Skeletal muscle satellite cell (primary cell): ENCODE data around the gene AGBL4.

ENCODE experiments used
- H3K27me3 ChIP-seq: 2 replicates; pipeline ENCODE4 v1.7.0; 2013; ENCODE audit warnings: low read length; ENCODE audit not compliant: control insufficient read depth, insufficient read depth
- H3K36me3 ChIP-seq: 2 replicates; pipeline ENCODE4 v1.7.0; 2013; ENCODE audit warnings: mild to moderate bottlenecking, control low read depth, low read length; ENCODE audit not compliant: insufficient read depth
- H3K4me1 ChIP-seq: 2 replicates; pipeline ENCODE4 v1.7.0; 2013; ENCODE audit warnings: low read length; ENCODE audit not compliant: control insufficient read depth, insufficient read depth
- H3K4me2 ChIP-seq: 2 replicates; pipeline ENCODE4 v1.7.0; 2013; ENCODE audit warnings: mild to moderate bottlenecking, low read length
- H3K4me3 ChIP-seq: 2 replicates; pipeline ENCODE4 v1.7.0; 2013; ENCODE audit warnings: low read length
- H3K9ac ChIP-seq: 2 replicates; pipeline ENCODE4 v1.7.0; 2013; ENCODE audit warnings: mild to moderate bottlenecking, low read depth, low read length, moderate library complexity
- H3K9me3 ChIP-seq: replicated peaks from 2 replicates; pipeline ENCODE4 v1.7.0; 2013; ENCODE audit warnings: mild to moderate bottlenecking, control low read depth, low read length

AGBL4 gene

GRCh38 chr1:48710915-48711314, 1312.8 kb downstream of the AGBL4 start:
- H3K4me3 ChIP-seq, result no peak overlapping the region
- H3K9ac ChIP-seq, result no peak overlapping the region
- no peaks in the 10 kb centered on the region for H3K27me3 ChIP-seq
- H3K9me3 ChIP-seq, result no peaks in the 10 kb centered on the region
- no peaks in the 10 kb centered on the region for H3K36me3 ChIP-seq
- H3K4me1 ChIP-seq, result no peaks in the 10 kb centered on the region
- H3K4me2 ChIP-seq, result no peak overlapping the region

- H3K4me3 ChIP-seq, result no peak overlapping the region
Observed at GRCh38 chr1:48710318-48710717, 1313.4 kb downstream of the AGBL4 start.

GRCh38 chr1:48704736-48705135, 1319.0 kb downstream of the AGBL4 start:
- Histone ChIP-seq H3K9ac (no peak overlapping the region), H3K36me3 (no peaks in the 10 kb centered on the region), H3K4me1 (no peaks in the 10 kb centered on the region), H3K4me2 (no peak overlapping the region), H3K9me3 (no peaks in the 10 kb centered on the region), H3K4me3 (no peak overlapping the region), H3K27me3 (peaks cover 7% of the 10 kb centered on the region)

More at GRCh38 chr1:48710318-48710717, 1313.4 kb downstream of the AGBL4 start:
- H3K9me3 ChIP-seq, result no peaks in the 10 kb centered on the region
- no peaks in the 10 kb centered on the region for H3K4me1 ChIP-seq
- no peaks in the 10 kb centered on the region for H3K27me3 ChIP-seq
- H3K9ac ChIP-seq, result no peak overlapping the region
- no peaks in the 10 kb centered on the region for H3K36me3 ChIP-seq
- H3K4me2 ChIP-seq, result no peak overlapping the region

- Histone ChIP-seq H3K9ac (no peak overlapping the region), H3K4me3 (no peak overlapping the region), H3K4me2 (no peak overlapping the region), H3K36me3 (no peaks in the 10 kb centered on the region), H3K9me3 (no peaks in the 10 kb centered on the region), H3K27me3 (peaks cover 13% of the 10 kb centered on the region), H3K4me1 (no peaks in the 10 kb centered on the region)
Observed at GRCh38 chr1:48701445-48701844, 1322.3 kb downstream of the AGBL4 start.

- no peak overlapping the region for H3K4me2 ChIP-seq
- no peaks in the 10 kb centered on the region for H3K36me3 ChIP-seq
- H3K4me3 ChIP-seq, result no peak overlapping the region
- H3K4me1 ChIP-seq, result no peaks in the 10 kb centered on the region
- no peak overlapping the region for H3K9ac ChIP-seq
- no peaks in the 10 kb centered on the region for H3K9me3 ChIP-seq
- H3K27me3 ChIP-seq, result peaks cover 40% of the 10 kb centered on the region
Observed at GRCh38 chr1:48697066-48697707, 1326.6 kb downstream of the AGBL4 start.

- H3K27me3 ChIP-seq, result peaks cover 41% of the 10 kb centered on the region
- no peak overlapping the region for H3K4me3 ChIP-seq
- H3K4me1 ChIP-seq, result no peaks in the 10 kb centered on the region
- no peaks in the 10 kb centered on the region for H3K36me3 ChIP-seq
- H3K9ac ChIP-seq, result no peak overlapping the region
- no peak overlapping the region for H3K4me2 ChIP-seq
- no peaks in the 10 kb centered on the region for H3K9me3 ChIP-seq
Observed at GRCh38 chr1:48695161-48695560, 1328.6 kb downstream of the AGBL4 start.

- no peak overlapping the region for H3K9ac ChIP-seq
- no peak overlapping the region for H3K4me3 ChIP-seq
- H3K9me3 ChIP-seq, result no peaks in the 10 kb centered on the region
- H3K36me3 ChIP-seq, result no peaks in the 10 kb centered on the region
- peaks cover 38% of the 10 kb centered on the region for H3K27me3 ChIP-seq
- no peak overlapping the region for H3K4me2 ChIP-seq
- no peaks in the 10 kb centered on the region for H3K4me1 ChIP-seq
Observed at GRCh38 chr1:48693674-48694320, 1330.0 kb downstream of the AGBL4 start.

- no peaks in the 10 kb centered on the region for H3K36me3 ChIP-seq
- no peaks in the 10 kb centered on the region for H3K4me1 ChIP-seq
- H3K4me2 ChIP-seq, result no peak overlapping the region
- no peaks in the 10 kb centered on the region for H3K9me3 ChIP-seq
- peaks cover 35% of the 10 kb centered on the region for H3K27me3 ChIP-seq
- no peak overlapping the region for H3K9ac ChIP-seq
- no peak overlapping the region for H3K4me3 ChIP-seq
Observed at GRCh38 chr1:48693180-48693579, 1330.6 kb downstream of the AGBL4 start.

GRCh38 chr1:48692235-48692634, 1331.5 kb downstream of the AGBL4 start:
- Histone ChIP-seq H3K27me3 (peaks cover 35% of the 10 kb centered on the region), H3K9ac (no peak overlapping the region), H3K4me3 (no peak overlapping the region), H3K9me3 (no peaks in the 10 kb centered on the region), H3K4me1 (no peaks in the 10 kb centered on the region), H3K36me3 (no peaks in the 10 kb centered on the region), H3K4me2 (no peak overlapping the region)

GRCh38 chr1:48691429-48692001, 1332.2 kb downstream of the AGBL4 start:
- Histone ChIP-seq H3K9me3 (no peaks in the 10 kb centered on the region), H3K9ac (no peak overlapping the region), H3K4me3 (no peak overlapping the region), H3K27me3 (peaks cover 35% of the 10 kb centered on the region), H3K4me1 (no peaks in the 10 kb centered on the region), H3K36me3 (no peaks in the 10 kb centered on the region), H3K4me2 (no peak overlapping the region)

GRCh38 chr1:48688102-48688760, 1335.5 kb downstream of the AGBL4 start:
- Histone ChIP-seq H3K9me3 (no peaks in the 10 kb centered on the region), H3K4me2 (no peak overlapping the region), H3K4me3 (no peak overlapping the region), H3K9ac (no peak overlapping the region), H3K36me3 (no peaks in the 10 kb centered on the region), H3K4me1 (no peaks in the 10 kb centered on the region), H3K27me3 (peaks cover 12% of the 10 kb centered on the region)
